Measurements from ENCODE around the gene ZFP28.

DNA sequence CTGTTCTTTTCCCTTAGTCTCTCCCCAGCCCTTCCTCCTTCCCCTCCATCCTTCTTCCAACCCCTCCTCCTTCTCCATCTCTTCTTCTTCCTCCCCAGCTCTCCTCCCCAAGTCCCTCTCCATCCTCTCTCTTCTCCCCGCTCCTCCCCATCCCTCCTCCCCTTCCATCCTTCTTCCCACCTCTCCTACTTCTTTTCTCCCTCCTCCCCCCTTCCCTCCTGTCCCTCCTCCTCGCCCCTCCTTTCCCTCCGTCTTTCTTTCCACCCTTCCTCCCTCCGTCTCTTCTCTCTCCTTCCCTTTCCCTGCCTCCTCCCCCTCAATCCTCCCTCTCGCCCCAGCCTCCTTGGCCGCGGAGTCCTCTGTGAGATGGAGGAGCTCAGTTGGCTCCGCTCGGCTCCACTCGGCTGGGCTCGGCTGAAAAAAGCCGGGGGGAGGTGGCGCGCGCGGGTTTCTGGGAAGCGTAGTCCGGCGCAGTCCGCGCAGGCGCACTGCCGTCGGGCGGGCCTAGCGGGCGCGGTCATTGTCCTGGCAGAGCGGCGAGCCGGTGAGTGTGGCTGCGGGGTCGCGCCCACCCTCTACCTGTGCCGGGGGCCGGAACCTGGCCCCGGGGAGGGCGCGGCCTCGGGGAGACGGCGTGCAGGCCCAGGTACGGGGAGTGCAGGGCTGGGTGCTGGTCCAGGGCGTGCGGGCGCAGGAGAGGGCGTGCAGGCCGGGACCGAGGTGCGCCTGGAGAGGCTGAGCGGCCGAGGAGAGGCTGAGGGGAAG lies 56.2 kb downstream of the ZFP28 start, which contains the start of gene ZNF71:
- TF ChIP-seq CTCF (IDR thresholded peaks at IDR 0.05; ENCODE audit: low read depth, low read length, poor library complexity, severe bottlenecking) = no peak
- TF ChIP-seq EZH2phosphoT487 (IDR thresholded peaks at IDR 0.05; ENCODE audit: borderline replicate concordance, low read length) = no peak
